HG02840 (cell line): ENCODE measurements around the gene PLAC1.

Experiments used
- ATAC-seq: cut with Tn5 transposase; IDR thresholded peaks from one replicate; pipeline ENCODE4 v1.9.1; 2021; ENCODE audit warnings: mild to moderate bottlenecking, moderate library complexity, moderate number of reproducible peaks; ENCODE audit not compliant: unreplicated experiment, low FRiP score

PLAC1 gene

DNA sequence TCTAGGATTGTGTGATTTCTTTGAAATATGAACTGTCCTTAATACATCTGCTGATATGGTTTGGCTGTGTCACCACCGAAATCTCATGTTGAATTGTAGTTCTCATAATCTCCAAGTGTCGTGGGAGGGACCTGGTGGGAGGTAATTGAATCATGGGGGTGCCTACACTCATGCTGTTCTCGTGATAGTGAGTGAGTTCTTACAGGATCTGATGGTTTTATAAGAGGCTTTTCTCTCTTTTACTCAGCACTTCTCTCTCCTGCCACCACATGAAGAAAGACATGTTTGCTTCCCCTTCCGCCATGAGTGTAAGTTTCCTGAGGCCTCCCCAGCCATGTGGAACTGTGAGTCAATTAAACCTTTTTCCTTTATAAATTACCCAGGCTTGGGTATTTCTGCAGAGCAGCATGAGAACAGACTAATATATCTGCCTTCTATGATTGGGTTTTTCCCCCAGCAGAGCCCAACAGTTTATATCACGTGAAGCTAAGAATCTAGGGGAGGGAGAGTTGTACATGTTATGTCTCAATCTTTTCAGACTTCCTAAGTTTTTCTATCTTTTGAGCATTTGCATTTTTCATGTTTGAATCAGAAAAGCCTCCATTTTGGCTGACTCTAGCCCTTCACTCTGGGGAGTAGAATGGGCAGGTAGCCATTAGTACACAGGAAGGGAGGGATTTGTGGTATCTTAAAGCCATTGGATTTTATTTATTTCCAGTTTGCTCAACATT is 58.9 kb downstream of the PLAC1 start:
- no peak for ATAC-seq

DNA sequence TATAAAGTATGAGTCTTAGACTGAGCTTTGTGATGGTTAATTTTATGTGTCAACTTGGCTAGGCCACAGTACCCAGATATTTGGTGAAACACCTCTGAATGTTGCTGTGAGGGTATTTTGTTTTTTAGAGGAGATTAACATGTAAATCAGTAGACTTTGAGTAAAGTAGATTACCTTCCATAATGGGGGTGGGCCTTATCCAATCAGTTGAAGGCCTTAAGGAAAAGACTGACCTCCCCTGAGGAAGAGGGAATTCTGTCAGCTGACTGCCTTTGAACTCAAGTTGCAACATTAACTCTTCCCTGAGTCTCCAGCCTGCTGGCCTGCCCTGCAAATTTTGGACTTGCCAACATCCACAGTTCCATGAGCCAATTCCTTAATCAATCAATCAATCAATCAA is 66.0 kb downstream of the PLAC1 start:
- no peak for ATAC-seq

DNA sequence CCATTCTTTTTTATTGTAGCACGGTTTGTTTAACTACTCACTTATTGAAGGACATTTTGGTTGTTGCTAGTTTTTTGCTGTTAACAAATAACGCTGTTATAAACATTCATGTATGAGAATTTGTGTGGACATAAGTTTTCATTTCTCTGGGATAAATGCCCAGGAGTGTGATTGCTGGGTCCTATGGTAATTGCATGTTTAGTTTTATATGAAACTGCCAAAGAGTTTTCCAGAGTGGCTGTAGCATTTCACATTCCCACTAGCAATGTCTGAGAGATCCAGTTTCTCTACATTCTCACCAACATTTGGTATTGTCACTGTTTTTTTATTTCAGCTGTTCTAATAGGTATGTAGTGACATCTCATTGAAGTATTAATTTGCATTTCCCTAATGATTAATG is 66.8 kb downstream of the PLAC1 start:
- ATAC-seq: no peak

DNA sequence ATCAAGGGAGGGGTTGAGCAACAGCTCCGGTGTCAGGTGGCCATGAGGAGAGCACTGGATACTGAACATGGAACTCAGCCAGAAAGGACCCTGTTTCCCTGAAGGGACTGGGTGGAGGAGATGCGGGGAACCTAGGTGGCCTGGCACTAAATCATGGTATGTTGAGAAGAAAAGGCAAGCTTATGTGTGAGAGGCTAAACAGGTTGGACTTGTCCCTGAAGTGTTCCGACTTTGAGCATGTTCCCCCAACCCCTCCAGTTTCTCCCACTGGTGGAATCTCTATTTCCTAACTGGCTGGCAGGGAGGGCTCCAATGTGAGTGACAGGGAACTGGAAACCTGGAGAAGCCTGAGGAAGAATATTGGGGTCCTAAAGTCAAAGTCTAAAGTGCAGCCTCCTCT is 69.5 kb downstream of the PLAC1 start:
- no peak for ATAC-seq

DNA sequence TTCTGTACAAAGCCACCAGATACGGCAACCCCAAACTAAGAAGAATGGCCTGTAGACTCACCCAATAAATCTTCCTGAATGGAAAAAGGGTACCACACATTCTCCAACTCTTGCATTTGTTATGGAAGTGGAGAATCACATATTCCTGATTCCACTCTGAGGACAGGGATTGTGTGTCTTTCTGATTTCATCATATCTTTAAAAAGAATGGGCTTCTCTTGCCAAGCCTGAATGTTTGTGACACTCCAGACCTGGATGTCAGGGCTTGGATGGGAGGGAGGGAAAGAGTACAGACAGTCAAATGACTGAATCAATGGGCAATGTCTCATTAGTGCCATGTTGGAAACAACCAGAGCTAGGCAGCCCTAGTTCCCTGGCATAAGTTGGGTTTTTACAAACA is 77.4 kb downstream of the PLAC1 start:
- ATAC-seq: no peak

DNA sequence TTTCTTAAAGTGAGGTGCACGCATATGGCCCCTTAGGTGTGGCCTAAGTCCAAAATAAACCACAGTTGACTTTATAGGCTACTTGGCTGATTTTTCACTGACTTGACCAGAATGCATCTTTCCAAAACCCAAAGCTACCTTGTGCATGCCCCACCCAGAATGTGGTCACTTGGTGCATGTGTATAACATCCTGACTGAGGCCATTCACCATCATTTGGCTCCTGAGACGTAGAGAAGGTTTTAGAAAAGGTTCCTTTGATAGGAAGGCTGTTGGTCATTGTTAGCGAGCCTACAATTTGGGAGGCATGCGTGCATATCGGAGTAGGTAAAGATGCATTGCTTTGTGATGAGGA is 84.6 kb downstream of the PLAC1 start:
- no peak for ATAC-seq

DNA sequence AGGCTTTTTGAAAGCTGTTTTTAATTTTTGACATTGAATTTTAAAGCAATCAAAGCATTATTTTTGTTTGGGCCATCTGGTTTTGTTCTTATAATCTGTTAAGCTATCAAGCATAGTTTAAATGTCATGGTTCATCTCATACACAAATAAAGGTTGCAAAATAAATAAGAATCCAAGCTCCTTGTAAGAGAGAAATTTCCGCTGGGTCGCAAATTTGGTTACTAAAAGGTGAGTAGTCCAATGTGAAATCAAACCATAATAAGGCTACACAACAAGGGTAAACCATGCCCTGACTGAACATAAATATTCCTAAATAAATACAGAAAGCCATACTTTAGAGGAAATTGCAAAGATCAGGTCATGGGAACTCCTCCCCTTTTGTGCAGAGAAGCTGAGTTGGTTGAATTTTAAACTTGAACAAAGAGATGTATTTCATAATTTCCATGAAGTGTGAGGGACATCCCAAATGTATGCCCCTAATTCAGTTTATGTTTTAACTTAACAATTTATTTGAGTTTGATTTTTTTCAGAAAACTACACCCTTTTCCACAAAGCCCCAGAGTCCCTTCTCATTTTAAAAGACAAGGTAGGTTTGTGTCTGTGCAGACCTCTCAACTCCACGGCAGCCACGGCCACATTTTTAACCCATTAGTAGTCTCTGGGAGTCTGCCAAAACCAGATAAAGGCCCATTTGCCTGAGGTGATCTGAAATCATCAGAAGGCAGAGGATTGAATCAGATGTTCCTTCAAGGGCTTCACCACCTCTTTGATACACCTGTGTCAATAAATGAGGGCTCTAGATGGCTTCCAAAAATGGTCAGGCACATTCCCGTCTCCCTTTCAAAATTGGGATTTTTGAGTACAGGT is 85.2 kb downstream of the PLAC1 start:
- ATAC-seq: no peak

DNA sequence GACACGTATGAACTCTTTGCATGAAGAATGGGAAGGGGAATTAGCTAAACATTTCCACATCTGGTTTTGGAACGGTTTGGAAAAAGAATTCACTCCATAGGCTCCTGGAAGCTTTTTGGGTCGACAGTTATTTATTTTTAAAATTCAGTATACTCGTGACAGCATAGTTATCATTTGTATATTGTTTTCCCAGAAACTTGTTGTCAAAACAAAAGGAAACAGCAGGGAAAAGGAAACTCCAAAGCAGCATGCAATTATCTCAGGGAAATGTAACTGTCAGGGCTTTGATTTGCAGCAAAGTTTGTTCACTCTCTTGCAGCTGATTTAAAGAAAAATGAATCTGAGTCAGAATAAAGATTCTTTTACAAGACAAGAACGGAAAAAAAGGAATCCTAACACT is 86.5 kb downstream of the PLAC1 start:
- no peak for ATAC-seq

DNA sequence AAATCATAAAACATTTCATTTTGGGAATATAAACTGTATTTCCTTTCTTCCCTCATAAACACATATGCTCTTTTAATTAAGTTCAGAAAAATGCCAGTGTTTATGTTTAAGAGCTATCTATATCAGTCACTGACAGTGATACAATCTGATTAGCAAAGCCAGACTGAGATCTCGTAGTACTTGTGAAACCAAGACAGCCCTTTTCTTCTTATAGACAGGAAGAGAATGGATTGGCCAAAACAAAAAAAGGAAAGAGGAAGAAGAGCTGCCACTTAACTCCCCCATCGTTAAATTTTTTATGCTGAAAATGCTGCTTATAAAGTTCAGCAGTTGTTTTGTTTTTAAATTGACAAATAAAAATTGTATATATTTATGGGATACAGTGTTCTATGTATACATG is 87.4 kb downstream of the PLAC1 start:
- ATAC-seq: no peak

DNA sequence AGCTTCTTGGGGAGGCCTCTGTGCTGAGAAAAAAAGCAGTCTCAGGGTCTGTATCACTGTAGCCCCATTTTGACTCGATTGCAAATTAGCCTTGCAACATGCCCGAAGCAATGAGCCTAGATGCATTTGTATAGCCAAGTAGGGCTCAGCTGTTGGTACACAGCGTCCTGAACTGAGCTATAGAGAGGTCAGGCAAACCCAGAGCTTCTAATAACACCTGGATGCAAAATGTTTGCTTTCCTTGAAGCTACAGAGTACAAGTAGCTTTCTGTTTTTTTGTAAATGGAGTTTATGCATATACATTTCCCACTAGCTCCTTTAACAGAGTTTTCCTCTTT is 87.8 kb downstream of the PLAC1 start:
- no peak for ATAC-seq

DNA sequence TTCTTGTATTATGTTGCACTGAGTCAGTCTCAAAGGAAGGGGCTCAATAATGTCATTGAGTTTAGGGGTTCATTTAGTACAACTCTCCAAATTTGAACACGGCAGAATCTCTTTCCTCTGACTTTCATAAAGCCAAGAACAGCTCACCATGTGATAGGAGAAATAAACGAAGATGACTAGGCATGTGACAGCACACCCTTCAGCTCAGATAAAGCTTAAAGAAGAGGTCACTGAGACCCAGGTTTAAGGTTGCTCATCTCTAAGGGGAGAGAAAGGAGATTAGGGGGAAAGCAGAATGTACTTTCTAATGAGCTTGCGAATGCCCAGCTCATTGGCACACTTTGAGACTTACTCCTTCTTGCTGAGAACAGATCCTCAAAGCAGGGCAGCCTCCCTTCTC is 89.0 kb downstream of the PLAC1 start:
- ATAC-seq: no peak

DNA sequence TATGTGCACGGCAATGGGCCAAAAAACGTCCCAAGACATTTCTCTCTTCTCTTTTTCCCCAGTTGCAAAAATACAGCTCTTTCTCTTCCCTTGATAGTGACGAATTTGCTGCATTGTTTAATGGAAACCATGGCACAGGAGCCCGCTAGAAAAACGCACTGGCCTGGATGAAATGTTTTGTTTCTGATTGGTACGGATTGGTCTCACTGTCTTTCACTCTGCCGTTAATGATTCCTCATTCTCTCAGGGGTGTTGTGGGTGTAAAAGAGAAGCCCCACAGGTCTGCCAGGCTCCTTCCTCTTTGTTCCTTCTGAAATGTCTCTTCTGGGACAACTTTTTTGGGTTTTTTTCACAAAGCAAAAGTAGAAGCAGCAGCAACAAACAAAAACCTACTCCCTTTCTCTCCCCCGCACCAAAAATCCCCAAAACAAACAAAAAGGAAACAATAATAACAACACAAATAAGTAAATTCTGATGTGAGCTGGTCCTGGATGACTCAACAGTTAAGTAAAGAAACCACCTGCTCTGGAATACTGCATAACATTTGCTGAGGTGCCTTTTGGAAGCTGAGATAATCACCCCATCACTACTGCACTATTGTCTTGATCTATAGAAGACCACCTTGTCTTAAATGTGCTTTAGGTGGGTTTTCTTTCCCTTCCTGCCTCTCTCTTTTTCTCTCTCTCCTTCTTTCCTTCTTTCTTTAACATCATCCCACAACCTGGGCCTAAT is 89.8 kb downstream of the PLAC1 start:
- no peak for ATAC-seq

DNA sequence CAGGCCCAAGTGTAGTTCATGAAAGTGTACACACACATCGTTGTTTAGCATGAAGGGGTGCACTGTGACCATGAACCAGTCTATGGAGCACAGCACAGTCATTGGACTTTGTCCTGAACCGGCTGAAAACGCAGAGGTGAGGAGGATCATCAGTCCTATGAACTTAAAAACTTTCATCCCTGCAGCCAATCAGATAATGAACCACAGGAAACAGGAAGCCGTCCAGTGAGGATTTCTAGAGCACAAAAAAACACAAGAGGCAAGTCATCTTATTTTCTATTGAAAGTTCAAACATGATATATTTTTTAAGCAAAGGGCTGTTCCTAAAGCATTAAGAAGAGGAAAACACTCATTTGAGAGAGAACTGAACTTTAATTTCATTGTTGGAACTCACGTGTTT is 91.8 kb downstream of the PLAC1 start:
- ATAC-seq: no peak

DNA sequence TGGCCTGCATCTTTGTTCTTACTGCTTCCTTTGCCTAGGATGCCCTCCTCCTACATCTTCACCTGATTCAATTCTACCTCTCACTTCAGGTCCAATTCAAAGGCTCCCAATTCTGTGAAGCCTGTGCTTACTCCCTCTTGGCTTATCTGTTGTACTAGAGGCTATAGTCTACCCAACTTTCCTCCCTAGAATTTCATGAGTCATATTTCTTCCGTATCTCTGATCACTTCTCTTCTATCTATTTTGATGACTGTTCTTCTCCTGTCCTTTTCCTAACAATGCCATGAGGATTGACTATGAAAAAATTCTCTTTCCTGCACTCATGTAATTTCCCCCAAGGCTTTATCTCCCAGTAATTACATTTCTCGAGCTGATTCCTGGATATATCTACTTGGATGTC is 96.3 kb downstream of the PLAC1 start:
- ATAC-seq: no peak

DNA sequence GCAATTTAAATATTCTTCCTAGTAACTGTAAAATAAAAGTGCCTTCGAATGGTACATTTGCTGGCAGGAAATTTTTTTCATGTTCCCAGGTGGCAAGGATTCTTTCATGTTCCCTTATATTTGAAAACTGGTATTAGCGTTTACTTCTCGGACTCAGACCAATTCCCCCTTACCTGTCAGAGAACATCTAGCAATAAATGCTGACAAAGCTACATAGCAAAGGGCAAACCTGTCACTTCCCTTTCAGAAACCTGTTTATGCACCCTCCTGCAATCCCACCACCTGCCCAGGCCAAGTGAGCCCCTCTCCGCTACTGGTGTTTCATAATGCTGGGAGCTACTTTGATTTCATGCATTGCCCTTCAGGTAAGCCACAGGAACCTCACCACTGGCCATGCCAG is 100.1 kb downstream of the PLAC1 start:
- no peak for ATAC-seq

DNA sequence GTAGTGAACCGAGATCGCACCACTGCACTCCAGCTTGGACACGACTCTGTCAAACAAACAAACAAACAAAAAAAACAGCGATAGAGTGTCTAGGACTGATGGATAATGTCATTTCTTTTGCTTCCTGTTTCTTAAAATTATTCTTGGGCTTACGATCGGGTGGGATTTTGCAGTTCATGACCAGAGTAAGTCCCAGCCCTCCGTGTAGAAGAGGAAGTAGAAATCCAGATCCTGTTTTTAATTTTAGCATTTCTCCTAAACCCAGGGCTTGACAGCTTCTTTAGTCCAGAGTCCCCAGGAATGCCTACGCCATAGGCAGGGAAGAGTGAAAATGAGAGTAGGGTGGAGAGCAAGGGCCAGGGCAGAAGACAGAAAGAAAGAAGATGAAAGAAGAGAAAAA is 104.0 kb downstream of the PLAC1 start:
- no peak for ATAC-seq

DNA sequence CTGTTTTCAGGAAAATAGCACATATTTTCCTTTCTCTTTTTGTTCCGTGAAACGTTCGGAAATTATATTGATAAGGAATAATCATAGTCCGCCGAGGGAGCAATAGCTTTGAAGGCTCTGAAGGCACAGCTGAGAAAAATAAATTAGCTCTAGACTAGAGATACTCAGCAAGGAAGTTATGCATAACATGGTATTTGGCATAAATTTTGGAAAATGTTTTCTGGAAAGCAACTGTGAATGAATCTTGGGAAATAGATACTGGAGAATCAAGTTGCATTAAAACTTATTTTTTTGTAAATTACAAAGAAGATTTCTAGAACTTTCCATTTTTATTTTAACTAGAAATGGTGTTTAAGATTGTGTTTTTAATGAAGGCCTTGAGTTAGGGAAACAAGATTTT is 105.9 kb downstream of the PLAC1 start:
- no peak for ATAC-seq

DNA sequence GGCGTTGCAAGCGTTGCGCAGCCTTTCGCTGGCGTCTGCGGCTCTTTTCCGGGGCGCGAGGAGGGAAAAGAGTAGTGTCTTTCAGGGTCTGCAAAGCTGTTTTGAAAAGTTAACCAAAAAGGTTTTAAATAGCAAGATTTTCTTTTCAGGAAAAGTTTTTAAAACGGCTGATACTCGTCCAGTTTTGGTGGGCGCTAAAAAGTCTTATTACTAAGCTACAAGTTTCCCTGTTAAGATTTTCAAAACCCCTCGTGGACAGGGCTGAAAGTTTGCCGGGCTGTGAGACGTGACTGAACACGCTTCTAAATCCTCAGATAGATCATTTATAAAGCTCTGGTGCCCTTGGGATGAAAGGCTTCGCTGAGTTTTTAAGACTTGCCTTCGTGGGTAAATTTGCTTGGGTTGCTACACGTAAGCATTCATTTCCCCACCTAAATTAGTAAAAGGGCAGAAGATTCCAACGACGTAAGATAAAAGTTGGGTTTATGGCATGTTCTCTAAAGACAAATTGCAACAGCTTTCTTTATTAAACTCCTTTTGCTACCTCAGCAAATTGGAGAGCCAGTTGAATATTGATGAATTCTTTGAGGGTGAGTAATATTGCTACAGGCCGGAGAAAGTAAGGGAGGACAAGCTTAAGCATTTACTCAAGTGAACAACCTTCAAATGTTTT is 106.8 kb downstream of the PLAC1 start:
- no peak for ATAC-seq

DNA sequence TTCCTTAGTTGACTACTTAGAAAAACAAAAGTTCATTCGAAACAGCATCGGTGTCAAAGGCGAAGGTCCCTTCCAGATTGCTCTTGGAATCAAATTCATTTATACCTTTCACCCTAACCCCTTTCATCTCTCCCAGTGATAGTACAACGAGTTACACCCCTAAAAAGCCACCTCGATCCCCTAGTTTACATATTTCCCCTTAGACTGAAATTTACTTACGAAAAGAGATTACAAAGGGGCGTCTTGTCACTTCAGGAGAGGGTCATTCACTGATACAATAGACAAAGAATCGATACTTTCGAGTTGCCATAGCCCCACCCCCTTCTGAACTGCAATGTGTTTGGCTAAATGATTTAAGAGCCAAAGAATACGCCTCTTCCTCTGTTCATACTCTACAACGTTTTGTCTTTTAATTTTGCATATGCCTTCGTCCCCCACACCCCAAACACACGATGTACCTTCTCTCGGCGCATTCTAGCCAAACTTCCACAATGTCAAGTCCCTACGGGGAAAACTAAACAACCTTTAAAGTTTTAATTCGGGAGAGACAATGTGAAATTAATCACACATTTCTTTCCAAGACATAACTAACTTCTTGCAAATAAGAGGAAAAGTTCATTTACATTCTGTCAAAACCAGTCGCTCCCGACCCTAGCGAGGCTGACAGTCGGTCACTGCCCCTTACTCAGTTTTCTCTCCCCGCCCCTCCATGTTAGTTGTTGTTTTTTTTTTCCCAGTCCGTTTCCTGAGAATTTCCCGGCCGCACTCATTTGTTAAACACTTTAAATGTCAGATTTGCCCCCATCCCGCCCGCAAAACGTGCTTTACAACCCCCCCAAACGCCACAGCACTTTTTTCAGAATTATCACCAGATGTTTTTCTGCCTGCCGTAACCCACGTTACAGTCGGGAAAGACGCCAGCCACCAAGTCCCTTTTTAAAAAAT is 109.7 kb downstream of the PLAC1 start:
- no peak for ATAC-seq
